GM23338 (cell line): ENCODE results near the gene HAS3. TPM values are rescaled to one million over a fixed set of nuclear protein-coding genes. Genes with fewer than 3 reads are reported as not detected.

Experiments
- ATAC-seq: fragments of 200-7000 bp; cut with Tn5 transposase; 3 replicates; pipeline ENCODE4 v1.9.1; 2020
- DNase-seq: peaks from one replicate; pipeline ENCODE4 v3.0.0-alpha.2; 2015; ENCODE audit warnings: low spot score
- H2AFZ ChIP-seq: fragments of 200-600 bp; sonication (generic); 2 replicates; pipeline ENCODE4 v1.8.0; 2016; ENCODE audit warnings: antibody characterized with exemption, mild to moderate bottlenecking, moderate library complexity
- H3F3A ChIP-seq: fragments of 200-600 bp; sonication (generic); replicated peaks from 2 replicates; pipeline ENCODE4 v1.8.0; 2017; ENCODE audit warnings: antibody characterized with exemption, mixed run types, low read depth
- H3K27ac ChIP-seq: fragments of 200-600 bp; sonication (generic); 2 replicates; pipeline ENCODE4 v1.6.1; 2016; ENCODE audit warnings: low read depth
- H3K27me3 ChIP-seq: fragments of 200-600 bp; sonication (generic); 2 replicates; pipeline ENCODE4 v1.8.0; 2016; ENCODE audit warnings: mild to moderate bottlenecking, mixed run types, moderate library complexity; ENCODE audit not compliant: insufficient read depth
- H3K36me3 ChIP-seq: fragments of 200-600 bp; sonication (generic); 2 replicates; pipeline ENCODE4 v1.8.0; 2016; ENCODE audit warnings: mild to moderate bottlenecking; ENCODE audit not compliant: insufficient read depth
- H3K4me1 ChIP-seq: fragments of 200-600 bp; sonication (generic); 2 replicates; pipeline ENCODE4 v1.8.0; 2016; ENCODE audit warnings: mild to moderate bottlenecking, moderate library complexity; ENCODE audit not compliant: insufficient read depth
- H3K4me2 ChIP-seq: fragments of 200-600 bp; sonication (generic); 2 replicates; pipeline ENCODE4 v1.7.1; 2017; ENCODE audit warnings: mixed run types
- H3K4me3 ChIP-seq: fragments of 200-600 bp; sonication (generic); 2 replicates; pipeline ENCODE4 v1.6.1; 2016; ENCODE audit warnings: mixed run types
- H3K79me2 ChIP-seq: fragments of 200-600 bp; sonication (generic); replicated peaks from 2 replicates; pipeline ENCODE4 v1.8.0; 2017; ENCODE audit warnings: mild to moderate bottlenecking; ENCODE audit not compliant: insufficient read depth
- H3K9me2 ChIP-seq: fragments of 200-600 bp; sonication (generic); 2 replicates; pipeline ENCODE4 v1.8.0; 2017; ENCODE audit not compliant: insufficient read depth
- H4K20me1 ChIP-seq: fragments of 200-600 bp; sonication (generic); replicated peaks from 2 replicates; pipeline ENCODE4 v1.8.0; 2017; ENCODE audit warnings: mild to moderate bottlenecking; ENCODE audit not compliant: insufficient read depth
- H3K27ac Mint-ChIP-seq: 2 replicates; pipeline ENCODE4 v1.8.0; 2020; ENCODE audit warnings: inconsistent platforms, mild to moderate bottlenecking, moderate library complexity, mixed read lengths
- H3K27me3 Mint-ChIP-seq: 3 replicates; pipeline ENCODE4 v1.8.0; 2022; ENCODE audit warnings: low read depth, mild to moderate bottlenecking, moderate library complexity, mixed read lengths, inconsistent platforms; ENCODE audit not compliant: insufficient read depth, poor library complexity
- H3K36me3 Mint-ChIP-seq: 3 replicates; pipeline ENCODE4 v1.8.0; 2021; ENCODE audit warnings: low read depth, mild to moderate bottlenecking, inconsistent platforms, moderate library complexity, mixed read lengths
- H3K4me1 Mint-ChIP-seq: 3 replicates; pipeline ENCODE4 v1.8.0; 2020; ENCODE audit warnings: mild to moderate bottlenecking, inconsistent platforms, mixed read lengths
- H3K4me3 Mint-ChIP-seq: 3 replicates; pipeline ENCODE4 v1.8.0; 2021; ENCODE audit warnings: moderate library complexity, mild to moderate bottlenecking, inconsistent platforms, mixed read lengths
- H3K9me3 Mint-ChIP-seq: 3 replicates; pipeline ENCODE4 v1.8.0; 2020; ENCODE audit warnings: moderate library complexity, mild to moderate bottlenecking, inconsistent platforms, mixed read lengths
- CREB1 ChIP-seq: fragments of 250-450 bp; sonication (Bioruptor Pico); IDR thresholded peaks from 2 replicates; pipeline ENCODE4 v1.5.0; 2020; ENCODE audit warnings: low read depth, mild to moderate bottlenecking, moderate library complexity
- EZH2 ChIP-seq: fragments of 200-600 bp; sonication (generic); IDR thresholded peaks from one replicate; pipeline ENCODE4 v1.8.0; 2017; ENCODE audit warnings: antibody characterized with exemption, mild to moderate bottlenecking, low read depth; ENCODE audit not compliant: unreplicated experiment
- EZH2phosphoT487 ChIP-seq: fragments of 200-600 bp; sonication (generic); IDR thresholded peaks from one replicate; pipeline ENCODE4 v1.8.1; 2018; ENCODE audit warnings: antibody characterized with exemption; ENCODE audit not compliant: unreplicated experiment
- JUNB ChIP-seq: IDR thresholded peaks from one replicate; pipeline ENCODE4 v1.6.1; 2016; ENCODE audit warnings: antibody characterized with exemption; ENCODE audit not compliant: unreplicated experiment
- NANOG ChIP-seq: IDR thresholded peaks from 2 replicates; pipeline ENCODE4 v1.6.1; 2016; ENCODE audit warnings: antibody characterized with exemption, borderline replicate concordance
- POLR2AphosphoS5 ChIP-seq: IDR thresholded peaks from 2 replicates; pipeline ENCODE4 v1.6.1; 2016; ENCODE audit warnings: antibody characterized with exemption, low read depth
- STAT1 ChIP-seq: IDR thresholded peaks from one replicate; pipeline ENCODE4 v1.6.1; 2016; ENCODE audit warnings: antibody characterized with exemption; ENCODE audit not compliant: unreplicated experiment
- ZNF114 ChIP-seq: fragments of 250-450 bp; sonication (Bioruptor Pico); IDR thresholded peaks from 2 replicates; pipeline ENCODE4 v1.5.0; 2020; ENCODE audit warnings: mild to moderate bottlenecking, moderate library complexity
- polyA plus RNA-seq: library from polyadenylated mRNA; unstranded; fragments of >200 nt; fragmentation: Nextera tagmentation; extraction: Ambion mirVana; gene quantifications from 2 replicates; pipeline ENCODE4 v1.2.1, GENCODE V29; 2016
- total RNA-seq: library from RNA; depleted of rRNA; stranded (reverse); fragments of >200 nt; shearing (Covaris generic); gene quantifications from 2 replicates; pipeline ENCODE4 v1.2.3, GENCODE V29; 2014
- TF ChIP-seq, protein P1 (sequence below): fragments of 250-450 bp; sonication (Bioruptor Pico); IDR thresholded peaks from 2 replicates; pipeline ENCODE4 v1.5.0; 2020; ENCODE audit warnings: mild to moderate bottlenecking, moderate library complexity

The HAS3 gene
- total and polyA plus RNA-seq, 2 experiments from 2014 or later, result 7.3 to 54.9 TPM

DNA sequence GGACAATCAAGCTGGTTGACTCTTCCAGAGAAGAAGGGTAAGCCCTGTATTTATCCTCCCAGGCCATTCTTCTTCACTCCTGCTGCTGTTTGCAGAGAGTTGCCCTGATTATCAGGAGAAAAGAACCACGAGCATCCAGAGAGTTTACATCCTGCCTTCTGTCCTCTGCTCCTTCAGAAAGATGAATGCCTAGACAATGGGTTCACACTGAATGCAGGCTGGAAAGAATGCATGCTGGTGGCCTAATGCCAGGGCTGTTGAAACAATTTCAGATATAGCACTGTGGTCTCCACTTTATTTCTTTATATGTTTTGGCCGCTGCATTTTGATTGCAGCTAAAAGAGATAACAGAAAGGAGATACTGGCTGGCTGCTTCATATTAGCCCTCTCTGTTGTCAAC is 21.2 kb upstream of the HAS3 start (continued):
- TF ChIP-seq NANOG, result no peak
- TF ChIP-seq, protein P1, sequence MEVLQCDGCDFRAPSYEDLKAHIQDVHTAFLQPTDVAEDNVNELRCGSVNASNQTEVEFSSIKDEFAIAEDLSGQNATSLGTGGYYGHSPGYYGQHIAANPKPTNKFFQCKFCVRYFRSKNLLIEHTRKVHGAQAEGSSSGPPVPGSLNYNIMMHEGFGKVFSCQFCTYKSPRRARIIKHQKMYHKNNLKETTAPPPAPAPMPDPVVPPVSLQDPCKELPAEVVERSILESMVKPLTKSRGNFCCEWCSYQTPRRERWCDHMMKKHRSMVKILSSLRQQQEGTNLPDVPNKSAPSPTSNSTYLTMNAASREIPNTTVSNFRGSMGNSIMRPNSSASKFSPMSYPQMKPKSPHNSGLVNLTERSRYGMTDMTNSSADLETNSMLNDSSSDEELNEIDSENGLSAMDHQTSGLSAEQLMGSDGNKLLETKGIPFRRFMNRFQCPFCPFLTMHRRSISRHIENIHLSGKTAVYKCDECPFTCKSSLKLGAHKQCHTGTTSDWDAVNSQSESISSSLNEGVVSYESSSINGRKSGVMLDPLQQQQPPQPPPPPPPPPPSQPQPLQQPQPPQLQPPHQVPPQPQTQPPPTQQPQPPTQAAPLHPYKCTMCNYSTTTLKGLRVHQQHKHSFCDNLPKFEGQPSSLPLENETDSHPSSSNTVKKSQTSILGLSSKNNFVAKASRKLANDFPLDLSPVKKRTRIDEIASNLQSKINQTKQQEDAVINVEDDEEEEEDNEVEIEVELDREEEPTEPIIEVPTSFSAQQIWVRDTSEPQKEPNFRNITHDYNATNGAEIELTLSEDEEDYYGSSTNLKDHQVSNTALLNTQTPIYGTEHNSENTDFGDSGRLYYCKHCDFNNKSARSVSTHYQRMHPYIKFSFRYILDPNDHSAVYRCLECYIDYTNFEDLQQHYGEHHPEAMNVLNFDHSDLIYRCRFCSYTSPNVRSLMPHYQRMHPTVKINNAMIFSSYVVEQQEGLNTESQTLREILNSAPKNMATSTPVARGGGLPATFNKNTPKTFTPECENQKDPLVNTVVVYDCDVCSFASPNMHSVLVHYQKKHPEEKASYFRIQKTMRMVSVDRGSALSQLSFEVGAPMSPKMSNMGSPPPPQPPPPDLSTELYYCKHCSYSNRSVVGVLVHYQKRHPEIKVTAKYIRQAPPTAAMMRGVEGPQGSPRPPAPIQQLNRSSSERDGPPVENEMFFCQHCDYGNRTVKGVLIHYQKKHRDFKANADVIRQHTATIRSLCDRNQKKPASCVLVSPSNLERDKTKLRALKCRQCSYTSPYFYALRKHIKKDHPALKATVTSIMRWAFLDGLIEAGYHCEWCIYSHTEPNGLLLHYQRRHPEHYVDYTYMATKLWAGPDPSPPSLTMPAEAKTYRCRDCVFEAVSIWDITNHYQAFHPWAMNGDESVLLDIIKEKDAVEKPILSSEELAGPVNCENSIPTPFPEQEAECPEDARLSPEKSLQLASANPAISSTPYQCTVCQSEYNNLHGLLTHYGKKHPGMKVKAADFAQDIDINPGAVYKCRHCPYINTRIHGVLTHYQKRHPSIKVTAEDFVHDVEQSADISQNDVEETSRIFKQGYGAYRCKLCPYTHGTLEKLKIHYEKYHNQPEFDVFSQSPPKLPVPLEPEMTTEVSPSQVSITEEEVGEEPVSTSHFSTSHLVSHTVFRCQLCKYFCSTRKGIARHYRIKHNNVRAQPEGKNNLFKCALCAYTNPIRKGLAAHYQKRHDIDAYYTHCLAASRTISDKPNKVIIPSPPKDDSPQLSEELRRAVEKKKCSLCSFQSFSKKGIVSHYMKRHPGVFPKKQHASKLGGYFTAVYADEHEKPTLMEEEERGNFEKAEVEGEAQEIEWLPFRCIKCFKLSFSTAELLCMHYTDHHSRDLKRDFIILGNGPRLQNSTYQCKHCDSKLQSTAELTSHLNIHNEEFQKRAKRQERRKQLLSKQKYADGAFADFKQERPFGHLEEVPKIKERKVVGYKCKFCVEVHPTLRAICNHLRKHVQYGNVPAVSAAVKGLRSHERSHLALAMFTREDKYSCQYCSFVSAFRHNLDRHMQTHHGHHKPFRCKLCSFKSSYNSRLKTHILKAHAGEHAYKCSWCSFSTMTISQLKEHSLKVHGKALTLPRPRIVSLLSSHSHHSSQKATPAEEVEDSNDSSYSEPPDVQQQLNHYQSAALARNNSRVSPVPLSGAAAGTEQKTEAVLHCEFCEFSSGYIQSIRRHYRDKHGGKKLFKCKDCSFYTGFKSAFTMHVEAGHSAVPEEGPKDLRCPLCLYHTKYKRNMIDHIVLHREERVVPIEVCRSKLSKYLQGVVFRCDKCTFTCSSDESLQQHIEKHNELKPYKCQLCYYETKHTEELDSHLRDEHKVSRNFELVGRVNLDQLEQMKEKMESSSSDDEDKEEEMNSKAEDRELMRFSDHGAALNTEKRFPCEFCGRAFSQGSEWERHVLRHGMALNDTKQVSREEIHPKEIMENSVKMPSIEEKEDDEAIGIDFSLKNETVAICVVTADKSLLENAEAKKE (CRISPR knock-in tag), result 0 out of 2 replicates have a peak, but pooled peaks have one; percentile 16

DNA sequence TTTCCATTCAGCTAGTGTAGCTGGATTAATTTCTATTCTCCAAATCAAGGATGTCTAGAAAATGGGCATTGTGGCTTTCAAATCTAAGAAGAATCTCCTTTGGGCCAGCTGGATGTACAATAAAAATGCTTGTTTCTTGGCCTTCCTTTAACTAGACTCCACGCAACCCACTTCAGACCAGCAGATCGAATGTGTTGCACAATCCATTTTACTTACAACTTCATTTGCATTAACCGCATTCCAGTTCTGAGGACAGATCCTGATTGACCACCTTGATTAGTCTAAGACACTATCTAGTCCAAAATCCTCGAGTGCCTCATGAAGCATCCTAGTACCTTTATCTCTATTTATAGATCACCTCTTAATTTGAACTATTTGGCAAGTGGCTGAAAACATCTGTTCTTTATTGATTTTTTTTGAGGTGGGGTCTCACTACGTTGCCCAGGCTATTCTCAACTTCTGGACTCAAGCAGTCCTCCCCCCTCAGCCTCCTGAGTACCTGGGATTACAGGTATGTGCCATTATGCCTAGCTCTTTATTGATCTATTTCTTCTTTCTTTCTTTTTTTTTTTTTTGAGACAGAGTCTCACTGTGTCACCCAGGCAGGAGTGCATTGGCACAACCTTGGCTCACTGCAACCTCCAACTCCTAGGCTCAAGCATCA is 20.3 kb upstream of the HAS3 start:
- no peak overlapping the region for H2AFZ ChIP-seq
- Mint-ChIP-seq H3K27ac (no peak overlapping the region), H3K4me3 (no peak overlapping the region), H3K4me1 (peaks cover 37% of the 10 kb centered on the region), H3K9me3 (no peaks in the 10 kb centered on the region), H3K27me3 (peaks cover 12% of the 10 kb centered on the region), H3K36me3 (peaks cover 17% of the 10 kb centered on the region; the same call in 1 of the 3 replicates)
- H3K4me2 ChIP-seq, result no peak overlapping the region
- ATAC-seq, result no peak
- H3K36me3 ChIP-seq, result no peaks in the 10 kb centered on the region
- no peaks in the 10 kb centered on the region for H3K79me2 ChIP-seq
- peaks cover 15% of the 10 kb centered on the region; the same call in 1 of the 2 replicates for H3F3A ChIP-seq
- no peak overlapping the region for H3K27ac ChIP-seq
- no peaks in the 10 kb centered on the region for H4K20me1 ChIP-seq
- peaks cover 23% of the 10 kb centered on the region for H3K4me1 ChIP-seq
- H3K4me3 ChIP-seq, result no peak overlapping the region
- no peaks in the 10 kb centered on the region for H3K27me3 ChIP-seq
- peaks cover 7% of the 10 kb centered on the region; the same call in 1 of the 2 replicates for H3K9me2 ChIP-seq
- DNase-seq, result no peak
- TF ChIP-seq CREB1 (CRISPR knock-in tag) (no peak), EZH2 (no peak), POLR2AphosphoS5 (no peak), JUNB (no peak), ZNF114 (no peak), STAT1 (no peak), EZH2phosphoT487 (no peak), NANOG (no peak)
- TF ChIP-seq, protein P1 (CRISPR knock-in tag), result no peak
